Mesothelial cell of epicardium (in vitro differentiated cells): ENCODE data around the gene AMPD1. TPM values are rescaled to one million over a fixed set of nuclear protein-coding genes. Genes with fewer than 3 reads are reported as not detected.
A peak's percentile ranks its signal among the peaks of the same experiment; 100 is the strongest.

Source experiments
- DNase-seq, 2 experiments: peaks; one replicate each; pipeline ENCODE4 v3.0.0; 2021; ENCODE audit warnings: low spot score in 2 of 2; ENCODE audit not compliant: unreplicated experiment in 2 of 2
- H3K27ac Mint-ChIP-seq: 2 replicates; pipeline ENCODE4 v1.8.0; 2021; ENCODE audit warnings: mixed read lengths
- H3K27me3 Mint-ChIP-seq: 2 replicates; pipeline ENCODE4 v1.8.0; 2021; ENCODE audit warnings: low read depth, mixed read lengths
- H3K36me3 Mint-ChIP-seq: 2 replicates; pipeline ENCODE4 v1.8.0; 2021; ENCODE audit warnings: mixed read lengths
- H3K4me1 Mint-ChIP-seq: 2 replicates; pipeline ENCODE4 v1.8.0; 2021; ENCODE audit warnings: mixed read lengths
- H3K4me3 Mint-ChIP-seq: 2 replicates; pipeline ENCODE4 v1.8.0; 2021; ENCODE audit warnings: mild to moderate bottlenecking, moderate library complexity, mixed read lengths
- H3K9me3 Mint-ChIP-seq: 2 replicates; pipeline ENCODE4 v1.8.0; 2021; ENCODE audit warnings: mixed read lengths
- total RNA-seq: library from RNA; stranded (reverse); gene quantifications from 3 replicates; pipeline ENCODE4 v1.2.1, GENCODE V29; 2021
- TF ChIP-seq, protein P1 (sequence below): fragments of 200-600 bp; sonication (generic); IDR thresholded peaks from one replicate; pipeline ENCODE4 v1.5.0; 2021; ENCODE audit warnings: antibody characterized with exemption; ENCODE audit not compliant: unreplicated experiment

AMPD1 gene
- total RNA-seq, result not detected in 3 replicates

GRCh38 chr1:114695430-114696058, at the start of gene AMPD1:
TSS of gene AMPD1 (minus strand) at chr1:114695546. CDS start at chr1:114695471, 75 bp downstream.
- Mint-ChIP-seq H3K4me1 (peaks cover 8% of the 10 kb centered on the region), H3K9me3 (no peaks in the 10 kb centered on the region), H3K27me3 (peaks cover 23% of the 10 kb centered on the region), H3K27ac (no peak within 1 kb of the TSS), H3K36me3 (no peaks in the 10 kb centered on the region), H3K4me3 (no peak within 1 kb of the TSS)
- TF ChIP-seq, protein P1, sequence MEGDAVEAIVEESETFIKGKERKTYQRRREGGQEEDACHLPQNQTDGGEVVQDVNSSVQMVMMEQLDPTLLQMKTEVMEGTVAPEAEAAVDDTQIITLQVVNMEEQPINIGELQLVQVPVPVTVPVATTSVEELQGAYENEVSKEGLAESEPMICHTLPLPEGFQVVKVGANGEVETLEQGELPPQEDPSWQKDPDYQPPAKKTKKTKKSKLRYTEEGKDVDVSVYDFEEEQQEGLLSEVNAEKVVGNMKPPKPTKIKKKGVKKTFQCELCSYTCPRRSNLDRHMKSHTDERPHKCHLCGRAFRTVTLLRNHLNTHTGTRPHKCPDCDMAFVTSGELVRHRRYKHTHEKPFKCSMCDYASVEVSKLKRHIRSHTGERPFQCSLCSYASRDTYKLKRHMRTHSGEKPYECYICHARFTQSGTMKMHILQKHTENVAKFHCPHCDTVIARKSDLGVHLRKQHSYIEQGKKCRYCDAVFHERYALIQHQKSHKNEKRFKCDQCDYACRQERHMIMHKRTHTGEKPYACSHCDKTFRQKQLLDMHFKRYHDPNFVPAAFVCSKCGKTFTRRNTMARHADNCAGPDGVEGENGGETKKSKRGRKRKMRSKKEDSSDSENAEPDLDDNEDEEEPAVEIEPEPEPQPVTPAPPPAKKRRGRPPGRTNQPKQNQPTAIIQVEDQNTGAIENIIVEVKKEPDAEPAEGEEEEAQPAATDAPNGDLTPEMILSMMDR, result no peak
- DNase-seq, result no peak

- no peaks in the 10 kb centered on the region for H3K4me1 Mint-ChIP-seq
- H3K9me3 Mint-ChIP-seq, result no peaks in the 10 kb centered on the region
- no peak overlapping the region for H3K4me3 Mint-ChIP-seq
- peaks cover 35% of the 10 kb centered on the region for H3K36me3 Mint-ChIP-seq
- no peak for DNase-seq
- TF ChIP-seq, protein P1, result no peak
- no peak overlapping the region for H3K27ac Mint-ChIP-seq
- H3K27me3 Mint-ChIP-seq, result no peaks in the 10 kb centered on the region
Measured at GRCh38 chr1:114741963-114742746, 46.8 kb upstream of the AMPD1 start.

- TF ChIP-seq, protein P1, result no peak
- Mint-ChIP-seq H3K4me3 (no peak overlapping the region), H3K36me3 (peaks cover 48% of the 10 kb centered on the region), H3K9me3 (no peaks in the 10 kb centered on the region), H3K27me3 (no peaks in the 10 kb centered on the region), H3K4me1 (no peaks in the 10 kb centered on the region), H3K27ac (peak overlapping the region; percentile 14)
- no peak for DNase-seq
Measured at GRCh38 chr1:114740331-114740730, 45.0 kb upstream of the AMPD1 start.

DNA sequence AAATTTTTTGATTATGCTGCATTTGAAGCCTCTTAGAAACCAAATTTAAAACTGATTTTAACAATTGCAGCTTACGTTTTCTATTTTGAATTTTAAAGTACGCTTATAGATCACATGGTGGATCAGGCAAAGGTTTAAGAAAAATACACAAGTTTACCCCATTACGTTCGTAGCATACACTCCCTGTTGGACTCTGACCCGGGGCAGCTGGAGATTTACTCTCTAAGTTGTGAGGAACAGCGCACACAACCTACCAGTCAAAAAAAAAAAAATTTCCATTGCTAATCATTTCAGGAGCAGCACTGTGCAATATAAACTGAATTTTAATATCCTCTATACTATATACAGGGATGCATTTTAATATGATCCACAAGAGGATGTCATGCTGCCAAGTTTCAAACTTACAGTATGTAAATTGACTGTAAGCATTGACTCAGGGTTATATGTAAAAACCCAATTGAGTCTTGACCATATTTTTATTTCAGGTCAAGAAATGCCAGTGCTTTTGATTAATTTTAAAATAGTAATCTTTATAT, 42.0 kb upstream of the AMPD1 start:
- no peak overlapping the region for H3K4me3 Mint-ChIP-seq
- H3K36me3 Mint-ChIP-seq, result peaks cover 54% of the 10 kb centered on the region
- TF ChIP-seq, protein P1, result no peak
- no peaks in the 10 kb centered on the region for H3K9me3 Mint-ChIP-seq
- no peak overlapping the region for H3K27ac Mint-ChIP-seq
- no peaks in the 10 kb centered on the region for H3K4me1 Mint-ChIP-seq
- no peaks in the 10 kb centered on the region for H3K27me3 Mint-ChIP-seq
- no peak for DNase-seq

DNA sequence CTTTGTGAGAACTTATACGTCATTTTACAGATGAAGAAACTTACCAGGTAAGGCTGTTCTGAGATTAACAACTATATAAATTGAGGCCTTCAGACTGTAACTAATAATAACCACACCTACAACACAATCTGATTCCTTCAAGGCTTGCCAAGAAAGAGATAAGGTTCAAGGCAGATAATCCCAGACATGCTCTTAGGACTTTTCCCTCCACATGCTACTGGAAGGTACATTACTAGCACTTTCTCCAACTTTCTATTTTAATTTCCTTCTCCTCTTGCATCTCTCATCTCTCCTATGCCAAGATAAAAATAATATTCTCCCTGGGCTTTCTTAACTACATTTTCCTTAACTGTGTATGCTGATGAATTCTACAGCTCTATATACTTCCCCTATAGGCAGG, 40.1 kb upstream of the AMPD1 start:
- H3K4me3 Mint-ChIP-seq, result no peak overlapping the region
- H3K27me3 Mint-ChIP-seq, result no peaks in the 10 kb centered on the region
- H3K4me1 Mint-ChIP-seq, result no peaks in the 10 kb centered on the region
- H3K27ac Mint-ChIP-seq, result no peak overlapping the region
- no peak for DNase-seq
- H3K9me3 Mint-ChIP-seq, result no peaks in the 10 kb centered on the region
- H3K36me3 Mint-ChIP-seq, result peaks cover 61% of the 10 kb centered on the region
- TF ChIP-seq, protein P1, result no peak
